Activated CD4-positive, alpha-beta T cell treated with anti-CD3 and anti-CD28 coated beads, Interleukin-2, Interleukin-6, amounts not matched to agents 100 ng/mL and 50 ng/mL, durations not matched to agents 16 hours and 8 hours (primary cell): ENCODE measurements around the gene ULK4.
"Not testable (repeated sequence)": the region's sequence is repeated elsewhere in the genome, so short reads cannot be mapped to it uniquely, and the experiment has no call there.

Experiments
- DNase-seq: peaks from one replicate; pipeline ENCODE4 v3.0.0-alpha.2; 2020

Gene ULK4

GRCh38 chr3:41418961-41419691, 542.8 kb downstream of the ULK4 start:
- DNase-seq: peak; percentile 40

- DNase-seq: no peak
Measured at GRCh38 chr3:41417574-41417973, 544.3 kb downstream of the ULK4 start.

DNA sequence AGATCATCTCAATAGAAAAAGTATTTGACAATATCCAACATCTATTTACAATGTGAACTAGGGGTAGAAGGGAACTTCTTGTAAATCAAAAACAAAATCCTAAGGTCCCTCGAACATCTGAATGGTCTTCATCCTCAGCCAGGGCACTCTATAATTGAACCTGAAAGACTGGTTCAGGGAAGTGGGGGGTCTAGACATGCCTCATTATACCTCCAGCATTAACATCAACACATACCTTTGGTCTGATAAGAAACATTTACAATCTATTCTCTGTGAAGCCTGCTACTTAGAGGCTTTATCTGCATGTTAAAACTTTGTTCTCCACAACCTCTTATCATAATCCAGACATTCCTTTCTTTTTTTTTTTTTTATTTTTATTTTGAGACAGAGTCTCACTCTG, 550.8 kb downstream of the ULK4 start:
- no peak for DNase-seq

DNA sequence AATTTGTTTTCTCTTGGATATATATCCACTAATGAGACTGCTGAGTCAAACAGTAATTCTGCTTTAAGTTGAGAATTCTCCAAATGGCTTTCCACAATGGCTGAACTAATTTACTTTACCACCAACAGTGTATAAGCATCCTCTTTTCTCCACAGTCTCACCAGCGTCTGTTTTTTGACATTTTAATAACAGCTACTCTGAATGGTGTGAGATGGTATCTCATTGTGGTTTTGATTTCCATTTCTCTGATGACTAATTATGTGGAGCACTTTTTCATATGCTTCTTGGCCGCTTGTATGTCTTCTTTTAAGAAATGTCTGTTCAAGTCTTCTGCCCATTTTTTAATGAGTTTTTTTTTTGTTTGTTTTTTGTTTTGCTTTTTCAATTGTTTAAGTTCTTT, 556.4 kb downstream of the ULK4 start:
- peak; percentile 30 for DNase-seq

DNA sequence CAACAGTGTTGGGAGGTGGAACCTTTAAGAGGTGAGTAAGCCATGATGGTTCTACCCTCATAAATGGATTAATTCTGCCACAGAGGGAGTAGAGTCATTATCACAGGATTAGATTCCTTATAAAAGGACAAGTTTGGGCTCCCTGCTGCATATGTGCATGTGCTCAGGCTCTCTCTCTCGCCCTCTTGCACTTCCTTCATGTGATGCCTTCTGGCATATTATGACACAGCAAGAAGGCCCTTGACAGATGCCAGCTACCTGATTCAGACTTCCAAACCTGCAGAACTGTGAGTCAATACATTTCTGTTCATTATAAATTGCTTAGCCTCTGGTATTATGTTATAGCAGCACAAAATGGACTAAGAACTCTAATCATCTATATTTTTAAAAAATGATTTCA, 557.3 kb downstream of the ULK4 start:
- DNase-seq: no peak

DNA sequence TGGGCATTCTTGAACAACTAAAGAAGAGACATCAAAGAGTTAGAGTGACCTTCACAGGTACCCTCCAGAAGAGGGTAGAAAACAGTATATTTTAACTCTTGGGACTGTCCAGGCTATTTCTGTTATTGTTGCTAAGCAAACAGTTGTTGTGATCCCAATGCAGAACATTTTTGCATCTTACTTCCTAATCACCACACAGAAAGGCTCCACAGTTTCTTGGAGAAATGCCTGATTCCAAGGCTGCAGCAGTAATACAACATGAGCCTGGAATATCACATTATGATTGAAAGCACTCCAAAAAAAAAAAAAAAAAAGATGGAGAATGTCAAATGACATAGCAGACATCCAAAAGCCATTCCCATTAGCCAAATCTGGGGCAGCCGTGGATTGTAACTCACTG, 567.0 kb downstream of the ULK4 start:
- no peak for DNase-seq

DNA sequence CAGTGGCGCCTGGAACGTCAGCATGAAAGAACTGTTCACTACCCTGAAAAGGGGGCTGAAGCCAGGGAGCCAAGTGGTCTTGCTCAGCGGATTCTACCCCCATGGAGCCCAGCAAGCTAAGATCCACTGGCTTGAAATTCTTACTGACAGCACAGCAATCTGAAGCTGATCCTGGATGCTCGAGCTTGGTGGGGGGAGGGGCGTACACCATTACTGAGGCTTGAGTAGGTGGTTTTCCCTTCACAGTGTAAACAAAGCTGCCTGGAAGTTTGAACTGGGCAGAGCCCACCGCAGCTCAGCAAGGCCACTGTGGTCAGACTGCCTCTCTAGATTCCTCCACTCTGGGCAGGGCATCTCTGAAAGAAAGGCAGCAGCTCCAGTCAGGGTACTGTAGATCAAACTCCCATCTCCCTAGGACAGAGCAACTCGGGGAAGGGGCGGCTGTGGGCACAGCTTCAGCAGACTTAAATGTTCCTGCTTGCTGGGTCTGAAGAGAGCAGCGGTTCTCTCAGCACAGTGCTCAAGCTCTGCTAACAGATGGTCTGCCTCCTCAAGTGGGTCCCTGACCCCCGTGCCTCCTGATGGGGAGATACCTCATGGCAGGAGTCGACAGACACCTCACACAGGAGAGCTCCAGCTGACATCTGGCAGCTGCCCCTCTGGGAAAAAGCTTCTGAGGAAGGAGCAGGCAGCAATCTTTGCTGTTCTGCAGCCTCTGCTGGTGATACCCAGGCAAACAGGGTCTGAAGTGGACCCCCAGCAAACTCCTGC, 591.0 kb downstream of the ULK4 start:
- DNase-seq: not testable (repeated sequence)

- DNase-seq: no peak
Measured at GRCh38 chr3:41370307-41370706, 591.6 kb downstream of the ULK4 start.

GRCh38 chr3:41369838-41370237, 592.1 kb downstream of the ULK4 start:
- no peak for DNase-seq

- no peak for DNase-seq
Measured at GRCh38 chr3:41365973-41366372, 595.9 kb downstream of the ULK4 start.

DNA sequence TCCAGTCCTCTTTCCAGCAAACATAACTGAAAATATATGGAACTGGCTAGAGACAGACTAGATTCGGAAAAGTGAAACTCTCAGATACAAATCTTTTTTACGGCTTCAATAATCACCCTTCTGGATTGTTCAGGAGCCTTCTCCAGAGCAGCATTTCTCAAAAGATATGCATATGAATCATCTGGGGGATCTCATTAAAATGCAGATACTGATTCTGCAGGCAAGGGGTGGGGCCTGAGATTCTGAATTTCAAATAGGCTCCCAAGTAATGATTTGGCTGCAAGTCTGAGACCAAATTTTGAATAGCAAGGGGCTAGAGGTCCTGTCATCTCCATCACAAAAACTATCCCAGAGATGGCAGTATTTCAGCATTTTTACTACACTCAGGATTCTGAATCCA, 597.2 kb downstream of the ULK4 start:
- DNase-seq: no peak

- DNase-seq: no peak
Measured at GRCh38 chr3:41363830-41364523, 597.9 kb downstream of the ULK4 start.

- no peak for DNase-seq
Measured at GRCh38 chr3:41362638-41363559, 599.0 kb downstream of the ULK4 start.

GRCh38 chr3:41357271-41357670, 604.6 kb downstream of the ULK4 start:
- DNase-seq: no peak

DNA sequence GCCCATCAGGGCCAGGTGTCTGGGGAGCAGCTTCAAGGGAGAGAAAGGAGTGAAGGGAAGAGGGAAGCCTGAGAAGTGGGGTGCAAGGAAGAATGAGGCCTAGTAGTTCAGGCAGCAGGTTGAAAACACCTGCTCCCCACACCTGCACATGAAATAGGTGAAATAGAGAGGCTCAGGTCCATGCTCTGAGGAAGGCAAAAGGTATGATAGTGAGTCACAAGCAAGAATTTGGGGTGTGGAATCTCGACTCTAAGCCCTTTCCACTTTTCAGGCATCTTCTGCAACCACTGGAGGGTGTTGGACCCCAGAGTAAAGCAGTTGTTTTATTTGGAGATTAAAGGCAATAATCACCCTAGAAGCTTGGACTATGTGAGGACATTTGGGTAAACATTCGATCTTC, 605.1 kb downstream of the ULK4 start:
- DNase-seq: no peak

GRCh38 chr3:41352510-41352909, 609.4 kb downstream of the ULK4 start:
- DNase-seq: no peak

- peak; percentile 4 for DNase-seq
Measured at GRCh38 chr3:41350441-41350840, 611.5 kb downstream of the ULK4 start.

GRCh38 chr3:41348401-41348800, 613.5 kb downstream of the ULK4 start:
- no peak for DNase-seq

GRCh38 chr3:41346698-41347270, 615.1 kb downstream of the ULK4 start:
- no peak for DNase-seq

GRCh38 chr3:41345788-41346187, 616.1 kb downstream of the ULK4 start:
- DNase-seq: no peak

DNA sequence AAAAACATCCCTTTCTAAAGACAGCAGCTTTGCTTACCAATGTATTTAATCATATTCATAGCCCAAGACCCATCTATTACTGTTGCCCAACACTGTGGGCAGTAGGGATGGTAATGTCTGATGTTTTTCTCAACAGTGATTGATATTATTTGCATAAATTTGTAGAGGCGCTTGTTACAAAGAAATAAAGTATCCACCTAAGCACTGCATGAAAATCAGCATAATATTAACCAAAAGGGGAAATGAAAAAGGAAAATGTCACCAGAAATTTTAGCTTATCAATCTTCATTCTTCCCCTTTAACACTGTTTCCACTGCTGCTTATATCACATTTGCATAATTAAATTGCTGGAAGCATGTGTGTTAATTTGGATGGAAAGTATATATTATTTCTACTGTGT, 622.1 kb downstream of the ULK4 start:
- DNase-seq: no peak

GRCh38 chr3:41338276-41338675, 623.6 kb downstream of the ULK4 start:
- DNase-seq: no peak
